PC-3 (cell line): ENCODE results near the gene SMPD3. TPM values are rescaled to one million over a fixed set of nuclear protein-coding genes. Genes with fewer than 3 reads are reported as not detected.

Experiments used
- ATAC-seq: fragments of 200-7000 bp; cut with Tn5 transposase; 2 replicates; pipeline ENCODE4 v1.9.1; 2020; ENCODE audit warnings: mild to moderate bottlenecking, moderate library complexity
- BruUV-seq: library from RNA; stranded (reverse); fragments of 400-500 nt; replicated peaks from 2 replicates; lab custom pipeline; 2021; lab: Mats Ljungman, UMichigan
- CTCF ChIA-PET: fragments of 300-600 bp; sonication (Branson Sonifier 250); formaldehyde crosslinking; loops from one replicate; lab custom pipeline; 2022; ENCODE audit warnings: antibody characterized with exemption; lab: Charles Lee
- POLR2A ChIA-PET: fragments of 300-600 bp; sonication (Branson Sonifier 250); formaldehyde crosslinking; loops from one replicate; lab custom pipeline; 2022; ENCODE audit warnings: antibody characterized with exemption; ENCODE audit not compliant: unreplicated experiment; lab: Charles Lee
- DNase-seq: peaks from one replicate; pipeline ENCODE4 v3.0.0-alpha.2; 2015
- H2AFZ ChIP-seq: fragments of 300-600 bp; sonication (generic); 2 replicates; pipeline ENCODE4 v1.6.0; 2016; ENCODE audit warnings: antibody characterized with exemption, low read length
- H3F3A ChIP-seq: fragments of 300-600 bp; sonication (generic); one replicate; pipeline ENCODE4 v1.6.0; 2017; ENCODE audit warnings: antibody characterized with exemption, low read length, control low read depth, mild to moderate bottlenecking; ENCODE audit not compliant: unreplicated experiment
- H3K27ac ChIP-seq: fragments of 300-600 bp; sonication (generic); 2 replicates; pipeline ENCODE4 v1.5.1; 2016; ENCODE audit warnings: mild to moderate bottlenecking, low read length
- H3K27me3 ChIP-seq: fragments of 300-600 bp; sonication (generic); 2 replicates; pipeline ENCODE4 v1.6.1; 2016; ENCODE audit warnings: low read length, mixed read lengths
- H3K36me3 ChIP-seq: fragments of 300-600 bp; sonication (generic); 2 replicates; pipeline ENCODE4 v1.6.1; 2016; ENCODE audit warnings: low read depth, mixed run types, low read length, mixed read lengths
- H3K4me1 ChIP-seq: fragments of 300-600 bp; sonication (generic); 2 replicates; pipeline ENCODE4 v1.5.1; 2016; ENCODE audit warnings: low read length; ENCODE audit not compliant: insufficient read depth
- H3K4me2 ChIP-seq: fragments of 300-600 bp; sonication (generic); 2 replicates; pipeline ENCODE4 v1.6.0; 2016; ENCODE audit warnings: low read length
- H3K4me3 ChIP-seq: fragments of 300-600 bp; sonication (generic); 2 replicates; pipeline ENCODE4 v1.5.1; 2016; ENCODE audit warnings: mild to moderate bottlenecking, low read length, mixed read lengths
- H3K79me2 ChIP-seq: fragments of 300-600 bp; sonication (generic); 2 replicates; pipeline ENCODE4 v1.6.1; 2017; ENCODE audit warnings: low read length, mixed read lengths
- H3K9ac ChIP-seq: fragments of 300-600 bp; sonication (generic); 2 replicates; pipeline ENCODE4 v1.6.0; 2016; ENCODE audit warnings: mild to moderate bottlenecking, low read length
- H3K9me2 ChIP-seq: fragments of 300-600 bp; sonication (generic); replicated peaks from 2 replicates; pipeline ENCODE4 v1.6.1; 2016; ENCODE audit warnings: mixed run types, low read length, mixed read lengths
- H3K9me3 ChIP-seq: fragments of 300-600 bp; sonication (generic); 2 replicates; pipeline ENCODE4 v1.6.1; 2016; ENCODE audit warnings: low read length, mixed read lengths
- H4K20me1 ChIP-seq: fragments of 300-600 bp; sonication (generic); 2 replicates; pipeline ENCODE4 v1.6.1; 2016; ENCODE audit warnings: low read length, mixed read lengths
- CTCF ChIP-seq: fragments of 300-600 bp; sonication (generic); conservative IDR thresholded peaks from 2 replicates; pipeline ENCODE4 v1.5.1; 2017; ENCODE audit warnings: antibody characterized with exemption, low read depth, mild to moderate bottlenecking, low read length
- EZH2 ChIP-seq: fragments of 300-600 bp; sonication (generic); IDR thresholded peaks from one replicate; pipeline ENCODE4 v1.6.1; 2017; ENCODE audit warnings: antibody characterized with exemption, mild to moderate bottlenecking, low read length; ENCODE audit not compliant: unreplicated experiment
- EZH2phosphoT487 ChIP-seq: fragments of 300-600 bp; sonication (generic); IDR thresholded peaks from 2 replicates; pipeline ENCODE4 v1.6.1; 2018; ENCODE audit warnings: mild to moderate bottlenecking, antibody characterized with exemption, low read length, borderline replicate concordance
- intact Hi-C: fragments of 100-400 bp; cut with micrococcal nuclease; formaldehyde crosslinking; loops from 2 replicates; pipeline ENCODE4 v1.9.0; 2023
- total RNA-seq: library from RNA; depleted of rRNA; stranded (reverse); fragments of >200 nt; gene quantifications from 2 replicates; pipeline ENCODE4 v1.2.3, GENCODE V29; 2014

Gene SMPD3
- total RNA-seq, 1 experiment from 2014 or later, result not detected

GRCh38 chr16:68369697-68370580, 78.4 kb downstream of the SMPD3 start:
- DNase-seq (no peak), ATAC-seq (no peak)
- H3K9me2 ChIP-seq, result no peaks in the 10 kb centered on the region
- H3K4me3 ChIP-seq, result no peak overlapping the region
- H3K36me3 ChIP-seq, result no peaks in the 10 kb centered on the region
- H3F3A ChIP-seq, result no peaks in the 10 kb centered on the region
- H4K20me1 ChIP-seq, result no peaks in the 10 kb centered on the region
- POLR2A ChIA-PET, result no interaction called here
- no peaks in the 10 kb centered on the region for H3K27me3 ChIP-seq
- no peaks in the 10 kb centered on the region for H3K4me1 ChIP-seq
- intact Hi-C loops, result no loop called here
- no peak overlapping the region for H3K9ac ChIP-seq
- no peaks in the 10 kb centered on the region for H3K9me3 ChIP-seq
- no peak overlapping the region for H2AFZ ChIP-seq
- no peak overlapping the region for H3K27ac ChIP-seq
- no peak overlapping the region for H3K4me2 ChIP-seq
- CTCF ChIA-PET, result no interaction called here
- no TSS peak for BruUV-seq
- no peaks in the 10 kb centered on the region for H3K79me2 ChIP-seq
- TF ChIP-seq EZH2, result no peak
- no peak for TF ChIP-seq EZH2phosphoT487
- no peak for TF ChIP-seq CTCF

- Histone ChIP-seq H3K4me1 (no peaks in the 10 kb centered on the region), H3K4me2 (no peak overlapping the region), H3K9me3 (no peaks in the 10 kb centered on the region), H3K27ac (no peak overlapping the region), H3K4me3 (no peak overlapping the region), H3F3A (no peaks in the 10 kb centered on the region), H3K9ac (no peak overlapping the region), H3K9me2 (no peaks in the 10 kb centered on the region), H3K27me3 (no peaks in the 10 kb centered on the region), H2AFZ (no peak overlapping the region), H4K20me1 (no peaks in the 10 kb centered on the region), H3K79me2 (no peaks in the 10 kb centered on the region), H3K36me3 (no peaks in the 10 kb centered on the region)
- ChIA-PET CTCF (no interaction called here), POLR2A (no interaction called here)
- TF ChIP-seq CTCF, result no peak
- TF ChIP-seq EZH2, result no peak
- TF ChIP-seq EZH2phosphoT487, result no peak
- no TSS peak for BruUV-seq
- intact Hi-C loops, result no loop called here
- DNase-seq (no peak), ATAC-seq (no peak)
Observed at GRCh38 chr16:68369168-68369567, 79.1 kb downstream of the SMPD3 start.

- no peaks in the 10 kb centered on the region for H3F3A ChIP-seq
- H3K4me2 ChIP-seq, result no peak overlapping the region
- ChIA-PET CTCF (no interaction called here), POLR2A (no interaction called here)
- no peaks in the 10 kb centered on the region for H3K36me3 ChIP-seq
- no TSS peak for BruUV-seq
- no peak overlapping the region for H3K27ac ChIP-seq
- H3K27me3 ChIP-seq, result no peaks in the 10 kb centered on the region
- TF ChIP-seq EZH2 (no peak), CTCF (no peak), EZH2phosphoT487 (no peak)
- intact Hi-C loops, result no loop called here
- H3K9ac ChIP-seq, result no peak overlapping the region
- no peaks in the 10 kb centered on the region for H3K4me1 ChIP-seq
- no peaks in the 10 kb centered on the region for H3K9me2 ChIP-seq
- H2AFZ ChIP-seq, result no peak overlapping the region
- DNase-seq, result no peak
- no peaks in the 10 kb centered on the region for H4K20me1 ChIP-seq
- no peaks in the 10 kb centered on the region for H3K9me3 ChIP-seq
- H3K4me3 ChIP-seq, result no peak overlapping the region
- H3K79me2 ChIP-seq, result no peaks in the 10 kb centered on the region
- ATAC-seq, result no peak
Observed at GRCh38 chr16:68368301-68368888, 79.9 kb downstream of the SMPD3 start.
